Endothelial cell of umbilical vein (primary cell): ENCODE data around the gene SLCO3A1.

Source experiments
- EZH2 ChIP-seq: IDR thresholded peaks from 2 replicates; pipeline ENCODE4 v1.6.1; 2012; ENCODE audit warnings: borderline replicate concordance, low read depth, mild to moderate bottlenecking, moderate library complexity, low read length, inconsistent platforms; ENCODE audit not compliant: severe bottlenecking
- FOS ChIP-seq: IDR thresholded peaks from 2 replicates; pipeline ENCODE4 v1.6.1; 2011; ENCODE audit warnings: mild to moderate bottlenecking, low read length, moderate library complexity, borderline replicate concordance; ENCODE audit not compliant: insufficient read depth
- GATA2 ChIP-seq: IDR thresholded peaks from 2 replicates; pipeline ENCODE4 v1.7.0; 2011; ENCODE audit warnings: low read depth, mild to moderate bottlenecking, moderate library complexity, mixed read lengths, low read length; ENCODE audit not compliant: insufficient read length, insufficient read depth
- JUN ChIP-seq: IDR thresholded peaks from 2 replicates; pipeline ENCODE4 v1.6.1; 2011; ENCODE audit warnings: borderline replicate concordance, low read depth; ENCODE audit not compliant: insufficient read length, insufficient read depth
- MYC ChIP-seq: IDR thresholded peaks from one replicate; pipeline ENCODE4 v1.6.1; 2011; ENCODE audit warnings: mild to moderate bottlenecking, low read depth, low read length
- POLR2A ChIP-seq: IDR thresholded peaks from 2 replicates; pipeline ENCODE4 v1.6.1; 2012; ENCODE audit warnings: low read depth, mild to moderate bottlenecking, control low read depth, low read length
- POLR2AphosphoS5 ChIP-seq: IDR thresholded peaks from 2 replicates; pipeline ENCODE4 v1.6.1; 2012; ENCODE audit warnings: low read depth, mild to moderate bottlenecking, control low read depth, low read length, moderate library complexity; ENCODE audit not compliant: insufficient read depth
- TF ChIP-seq, protein P1 (sequence below), 2 donors: IDR thresholded peaks; 1 replicate in 1 of 2; 2 replicates in 1 of 2; pipeline ENCODE4 v1.5.1; 2011; ENCODE audit warnings: low read length in 2 of 2, mild to moderate bottlenecking in 2 of 2, moderate library complexity in 2 of 2, control low read depth in 1 of 2, inconsistent platforms in 1 of 2, low read depth in 1 of 2; ENCODE audit not compliant: insufficient read depth in 1 of 2; ENCODE audit errors: extremely low read depth in 1 of 2
- TF ChIP-seq, protein P2 (sequence below): IDR thresholded peaks from 2 replicates; pipeline ENCODE4 v1.6.1; 2011; ENCODE audit not compliant: insufficient read depth, insufficient read length

DNA sequence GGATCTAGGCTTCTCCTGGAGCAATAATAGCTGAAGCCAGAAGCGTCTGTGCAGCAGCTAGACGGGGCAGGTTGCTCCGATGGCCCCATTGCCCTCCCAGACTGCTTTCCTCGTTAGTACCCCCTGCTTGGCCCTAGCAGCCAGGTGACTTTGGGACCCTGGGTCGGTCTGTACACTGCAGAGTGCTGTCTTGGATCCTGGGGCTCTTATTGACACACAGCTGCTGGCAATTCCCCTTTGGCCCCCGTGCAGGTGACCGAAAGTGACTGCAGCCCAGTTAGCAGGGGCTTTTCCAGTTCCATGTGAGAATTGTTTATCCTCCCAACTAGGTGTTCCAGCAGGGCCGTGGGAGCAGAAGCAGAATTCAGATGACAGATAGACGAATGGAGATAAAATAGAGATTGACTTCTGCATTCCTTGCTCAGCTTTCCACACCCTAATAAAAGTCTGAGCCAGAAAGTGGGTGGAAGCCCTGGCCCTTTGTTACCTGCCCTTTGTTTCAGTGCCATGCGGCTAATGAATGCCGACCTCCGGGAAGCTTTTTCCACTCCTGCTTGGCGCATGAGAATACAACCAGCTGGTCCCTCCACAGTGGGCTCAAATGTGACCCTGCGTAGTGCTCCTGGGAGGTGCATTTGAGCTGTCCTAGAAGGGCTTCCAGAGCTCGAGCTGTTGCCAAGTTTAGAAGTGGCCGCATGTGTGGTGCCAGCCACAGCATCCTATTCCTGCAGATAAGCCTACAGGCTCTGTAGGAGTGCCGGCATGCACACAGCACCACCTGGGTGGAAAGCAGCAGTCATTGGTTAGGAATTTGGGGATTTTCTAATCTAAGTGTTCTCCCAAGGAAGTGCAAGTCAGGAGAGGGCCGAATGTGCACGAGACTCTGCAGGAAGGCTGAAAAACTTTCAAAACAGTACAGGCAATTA, 94.4 kb downstream of the SLCO3A1 start:
- TF ChIP-seq, protein P1, sequence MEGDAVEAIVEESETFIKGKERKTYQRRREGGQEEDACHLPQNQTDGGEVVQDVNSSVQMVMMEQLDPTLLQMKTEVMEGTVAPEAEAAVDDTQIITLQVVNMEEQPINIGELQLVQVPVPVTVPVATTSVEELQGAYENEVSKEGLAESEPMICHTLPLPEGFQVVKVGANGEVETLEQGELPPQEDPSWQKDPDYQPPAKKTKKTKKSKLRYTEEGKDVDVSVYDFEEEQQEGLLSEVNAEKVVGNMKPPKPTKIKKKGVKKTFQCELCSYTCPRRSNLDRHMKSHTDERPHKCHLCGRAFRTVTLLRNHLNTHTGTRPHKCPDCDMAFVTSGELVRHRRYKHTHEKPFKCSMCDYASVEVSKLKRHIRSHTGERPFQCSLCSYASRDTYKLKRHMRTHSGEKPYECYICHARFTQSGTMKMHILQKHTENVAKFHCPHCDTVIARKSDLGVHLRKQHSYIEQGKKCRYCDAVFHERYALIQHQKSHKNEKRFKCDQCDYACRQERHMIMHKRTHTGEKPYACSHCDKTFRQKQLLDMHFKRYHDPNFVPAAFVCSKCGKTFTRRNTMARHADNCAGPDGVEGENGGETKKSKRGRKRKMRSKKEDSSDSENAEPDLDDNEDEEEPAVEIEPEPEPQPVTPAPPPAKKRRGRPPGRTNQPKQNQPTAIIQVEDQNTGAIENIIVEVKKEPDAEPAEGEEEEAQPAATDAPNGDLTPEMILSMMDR (IDR thresholded peaks at IDR 0.05; ENCODE audit: extremely low read depth in 1 of 2, insufficient read depth in 1 of 2, low read depth in 1 of 2, low read length in 2 of 2): no peak
- TF ChIP-seq POLR2A: no peak
- no peak for TF ChIP-seq EZH2
- TF ChIP-seq, protein P2, sequence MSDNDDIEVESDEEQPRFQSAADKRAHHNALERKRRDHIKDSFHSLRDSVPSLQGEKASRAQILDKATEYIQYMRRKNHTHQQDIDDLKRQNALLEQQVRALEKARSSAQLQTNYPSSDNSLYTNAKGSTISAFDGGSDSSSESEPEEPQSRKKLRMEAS: no peak
- no peak for TF ChIP-seq MYC
- TF ChIP-seq POLR2AphosphoS5: no peak
- TF ChIP-seq GATA2: no peak
- TF ChIP-seq JUN: no peak
- TF ChIP-seq FOS: no peak
